ENCODE measurements around the gene MXI1.

DNA sequence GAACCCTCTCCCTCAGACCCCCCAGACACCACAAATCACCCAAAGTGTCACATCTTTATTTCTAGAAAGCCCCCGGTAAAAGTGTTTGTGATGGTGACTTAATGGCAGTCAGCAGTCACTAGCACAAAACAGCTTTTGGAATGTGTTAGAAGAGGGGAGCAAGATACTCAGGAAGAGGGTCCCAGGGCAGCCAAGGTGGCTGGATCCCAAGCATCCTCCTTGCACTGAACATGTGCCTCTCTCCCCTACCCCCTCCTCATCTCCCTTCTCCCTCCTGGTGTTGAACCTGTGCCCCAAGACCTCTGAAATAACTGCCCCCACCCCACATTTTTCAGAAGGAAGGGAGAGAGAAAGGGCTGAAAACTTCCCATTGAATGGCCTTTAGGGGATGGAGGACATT, 37.8 kb upstream of the MXI1 start:
- TF ChIP-seq CTCF (conservative IDR thresholded peaks at IDR 0.05; ENCODE audit: low read depth, low read length), result no peak
- TF ChIP-seq RFX5 (IDR thresholded peaks at IDR 0.05; ENCODE audit: low read depth, low read length), result no peak
- TF ChIP-seq MAZ (IDR thresholded peaks at IDR 0.05; ENCODE audit: borderline replicate concordance, low read depth, low read length), result no peak
- TF ChIP-seq NFE2L2 (IDR thresholded peaks at IDR 0.05; ENCODE audit: low read depth, low read length), result no peak
- TF ChIP-seq POLR2A (IDR thresholded peaks at IDR 0.05; ENCODE audit: low read depth, low read length), result no peak
- TF ChIP-seq, protein P1, sequence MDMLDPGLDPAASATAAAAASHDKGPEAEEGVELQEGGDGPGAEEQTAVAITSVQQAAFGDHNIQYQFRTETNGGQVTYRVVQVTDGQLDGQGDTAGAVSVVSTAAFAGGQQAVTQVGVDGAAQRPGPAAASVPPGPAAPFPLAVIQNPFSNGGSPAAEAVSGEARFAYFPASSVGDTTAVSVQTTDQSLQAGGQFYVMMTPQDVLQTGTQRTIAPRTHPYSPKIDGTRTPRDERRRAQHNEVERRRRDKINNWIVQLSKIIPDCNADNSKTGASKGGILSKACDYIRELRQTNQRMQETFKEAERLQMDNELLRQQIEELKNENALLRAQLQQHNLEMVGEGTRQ (IDR thresholded peaks at IDR 0.05; ENCODE audit: low read depth, low read length), result no peak
- TF ChIP-seq CEBPB (IDR thresholded peaks at IDR 0.05; ENCODE audit: low read depth, low read length), result no peak
- TF ChIP-seq RAD21 (IDR thresholded peaks at IDR 0.05; ENCODE audit: low read length), result no peak
- TF ChIP-seq BHLHE40 (IDR thresholded peaks at IDR 0.05; ENCODE audit: low read depth, low read length), result no peak
- no peak for TF ChIP-seq MAFK (IDR thresholded peaks at IDR 0.05; ENCODE audit: low read depth, low read length)
- TF ChIP-seq FOS (IDR thresholded peaks at IDR 0.05; ENCODE audit: low read depth, low read length), result no peak
- no peak for TF ChIP-seq MXI1 (IDR thresholded peaks at IDR 0.05; ENCODE audit: borderline replicate concordance, low read depth, low read length)
- no peak for TF ChIP-seq SMC3 (IDR thresholded peaks at IDR 0.05; ENCODE audit: low read depth, low read length)
- no peak for TF ChIP-seq RCOR1 (IDR thresholded peaks at IDR 0.05; ENCODE audit: insufficient replicate concordance, low read length)
